Mucosa of descending colon (tissue), 3 donors: Measurements from ENCODE around the gene SLC7A8. TPM values are rescaled to one million over a fixed set of nuclear protein-coding genes. Genes with fewer than 3 reads are reported as not detected.

Source experiments
- ATAC-seq: fragments of 200-7000 bp; cut with Tn5 transposase; one replicate; pipeline ENCODE4 v1.9.1; 2020; ENCODE audit warnings: mild to moderate bottlenecking, moderate library complexity
- DNase-seq, 3 donors: peaks; one replicate each; pipeline ENCODE4 v3.0.0-alpha.2; 2020
- H3K36me3 ChIP-seq: fragments of 200-600 bp; one replicate; pipeline ENCODE4 v1.8.0; 2021; ENCODE audit warnings: low read depth, mild to moderate bottlenecking
- H3K4me1 ChIP-seq: fragments of 200-600 bp; one replicate; pipeline ENCODE4 v1.8.0; 2021; ENCODE audit warnings: low read depth, mild to moderate bottlenecking
- H3K4me3 ChIP-seq: fragments of 200-600 bp; one replicate; pipeline ENCODE4 v1.8.0; 2021; ENCODE audit warnings: mild to moderate bottlenecking
- H3K9me3 ChIP-seq: fragments of 200-600 bp; one replicate; pipeline ENCODE4 v1.8.0; 2021; ENCODE audit warnings: mild to moderate bottlenecking
- intact Hi-C, 2 donors: fragments of 100-400 bp; cut with DNase I in 1 of 2; cut with micrococcal nuclease in 1 of 2; formaldehyde crosslinking; loops; one replicate each; pipeline versions ENCODE4 v1.11.0 to v1.11.1; 2022; cut with DNase I, micrococcal nuclease
- total RNA-seq, 3 donors: library from RNA; stranded (reverse); fragmentation: NEBNext Ultra II Directional in 2 of 3; extraction: Animal tissue kit (Norgen Biotek cat#: 25700) in 2 of 3; gene quantifications; one replicate each; pipeline versions ENCODE4 v1.2.1 to v1.2.4, GENCODE V29; 2021 to 2023
- TF ChIP-seq, protein P1 (sequence below): fragments of 200-600 bp; IDR thresholded peaks from one replicate; pipeline ENCODE4 v1.8.0; 2022; ENCODE audit warnings: antibody characterized with exemption, mild to moderate bottlenecking
- donor health status: DM: no; HTN: no; CAD: no; lungs with moderate emphysema.
- donor health status: DM: no; HTN: no; CAD: no.
- donor health status: DM: no; HTN: yes; CAD: no.

Gene SLC7A8
- total RNA-seq, 3 donors from 2014 or later = 16.0 to 26.4 (median 22.0) TPM

DNA sequence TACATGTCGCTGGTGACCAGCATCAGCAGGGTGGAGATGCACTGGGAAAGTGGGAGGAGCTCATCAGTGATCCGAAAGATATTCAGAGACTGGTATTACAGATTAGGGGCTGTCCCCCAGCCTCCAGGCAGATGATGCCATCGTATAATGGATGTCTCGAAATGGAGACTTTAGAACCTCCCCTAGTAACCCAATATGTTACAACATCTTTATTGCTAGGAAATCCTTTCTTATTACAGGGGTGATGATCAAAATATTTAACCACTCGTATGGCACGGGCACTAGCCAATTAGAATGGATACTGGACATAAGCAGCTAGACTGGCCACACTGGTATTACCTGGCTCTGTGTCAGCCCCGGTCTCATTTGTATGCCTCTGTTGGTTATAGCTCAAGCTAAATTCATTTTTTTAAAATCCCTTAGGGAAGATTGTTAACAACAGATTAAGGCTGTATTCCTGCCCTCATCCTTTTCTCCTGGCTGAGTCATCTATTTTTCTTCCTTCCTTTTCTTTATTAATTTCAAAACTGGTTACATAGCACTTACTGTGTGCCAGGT, 53.6 kb downstream of the SLC7A8 start:
- TF ChIP-seq, protein P1, sequence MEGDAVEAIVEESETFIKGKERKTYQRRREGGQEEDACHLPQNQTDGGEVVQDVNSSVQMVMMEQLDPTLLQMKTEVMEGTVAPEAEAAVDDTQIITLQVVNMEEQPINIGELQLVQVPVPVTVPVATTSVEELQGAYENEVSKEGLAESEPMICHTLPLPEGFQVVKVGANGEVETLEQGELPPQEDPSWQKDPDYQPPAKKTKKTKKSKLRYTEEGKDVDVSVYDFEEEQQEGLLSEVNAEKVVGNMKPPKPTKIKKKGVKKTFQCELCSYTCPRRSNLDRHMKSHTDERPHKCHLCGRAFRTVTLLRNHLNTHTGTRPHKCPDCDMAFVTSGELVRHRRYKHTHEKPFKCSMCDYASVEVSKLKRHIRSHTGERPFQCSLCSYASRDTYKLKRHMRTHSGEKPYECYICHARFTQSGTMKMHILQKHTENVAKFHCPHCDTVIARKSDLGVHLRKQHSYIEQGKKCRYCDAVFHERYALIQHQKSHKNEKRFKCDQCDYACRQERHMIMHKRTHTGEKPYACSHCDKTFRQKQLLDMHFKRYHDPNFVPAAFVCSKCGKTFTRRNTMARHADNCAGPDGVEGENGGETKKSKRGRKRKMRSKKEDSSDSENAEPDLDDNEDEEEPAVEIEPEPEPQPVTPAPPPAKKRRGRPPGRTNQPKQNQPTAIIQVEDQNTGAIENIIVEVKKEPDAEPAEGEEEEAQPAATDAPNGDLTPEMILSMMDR = no peak
- Histone ChIP-seq H3K4me1 (no peaks in the 10 kb centered on the region), H3K9me3 (no peaks in the 10 kb centered on the region), H3K36me3 (no peaks in the 10 kb centered on the region), H3K4me3 (no peak overlapping the region)
- no peak for DNase-seq
- intact Hi-C loops = no loop called here
- no peak for ATAC-seq

DNA sequence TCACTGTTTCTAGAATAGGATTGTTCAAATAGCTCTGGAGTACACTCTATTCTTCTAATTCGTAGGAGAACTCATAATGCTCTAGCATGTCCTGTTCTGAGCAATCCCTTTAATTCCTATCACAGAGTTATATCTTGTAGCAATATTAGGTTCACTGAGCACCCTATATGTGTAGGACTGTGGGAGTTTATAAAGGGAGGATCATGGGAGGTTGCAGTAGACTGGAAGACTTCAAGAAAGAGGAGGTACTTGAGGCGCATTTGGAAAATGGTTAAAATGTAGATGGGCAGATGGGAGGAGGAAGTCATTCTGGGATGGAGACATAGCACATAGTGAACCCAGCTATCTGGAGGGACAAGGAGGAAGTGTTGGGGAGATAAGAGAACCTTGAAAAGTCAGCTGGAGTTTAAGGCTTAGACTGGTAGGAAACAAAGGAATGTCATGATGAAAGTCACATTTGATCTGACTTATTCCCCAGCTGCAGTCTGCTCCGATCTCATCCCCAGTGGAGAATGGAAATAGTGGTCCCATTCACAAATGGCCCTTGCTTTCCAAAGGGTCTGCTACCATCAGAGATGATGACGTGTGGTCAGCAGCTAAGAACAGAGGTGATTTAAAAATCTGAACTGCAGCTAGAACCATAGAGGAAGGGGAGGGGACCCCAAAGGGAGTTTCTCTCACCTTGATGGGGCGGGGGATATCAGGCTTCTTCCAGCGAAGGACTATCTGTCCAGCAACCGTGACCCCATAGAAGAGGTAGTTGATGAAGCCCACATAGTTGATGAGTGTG, 54.3 kb downstream of the SLC7A8 start:
- ATAC-seq (no peak), DNase-seq (no peak)
- intact Hi-C loops = no loop called here
- no peaks in the 10 kb centered on the region for H3K36me3 ChIP-seq
- TF ChIP-seq, protein P1 = no peak
- H3K4me3 ChIP-seq = no peak overlapping the region
- H3K4me1 ChIP-seq = no peaks in the 10 kb centered on the region
- H3K9me3 ChIP-seq = no peaks in the 10 kb centered on the region

DNA sequence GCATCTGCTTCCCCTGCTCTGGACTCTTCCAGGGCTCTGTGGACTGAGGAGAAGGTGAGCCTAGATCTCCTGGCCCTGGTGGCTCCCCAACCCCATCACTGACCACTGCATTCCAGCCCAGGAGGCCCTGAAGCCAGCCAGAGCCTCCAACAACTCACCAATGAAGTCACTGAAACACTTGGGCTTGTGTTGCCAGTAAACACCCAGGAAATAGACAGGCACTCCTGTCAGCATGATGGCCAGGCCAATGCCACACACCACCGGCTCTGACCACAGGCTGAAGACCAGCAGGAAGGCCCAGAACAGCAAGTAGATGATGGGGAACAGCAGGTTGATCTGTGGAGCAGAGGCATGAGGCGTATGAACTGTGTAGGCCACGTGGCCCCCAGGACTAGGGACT, 55.6 kb downstream of the SLC7A8 start:
- H3K4me1 ChIP-seq = no peaks in the 10 kb centered on the region
- TF ChIP-seq, protein P1 = no peak
- no peaks in the 10 kb centered on the region for H3K9me3 ChIP-seq
- DNase-seq (no peak), ATAC-seq (no peak)
- H3K36me3 ChIP-seq = no peaks in the 10 kb centered on the region
- intact Hi-C loops = no loop called here
- H3K4me3 ChIP-seq = no peak overlapping the region

DNA sequence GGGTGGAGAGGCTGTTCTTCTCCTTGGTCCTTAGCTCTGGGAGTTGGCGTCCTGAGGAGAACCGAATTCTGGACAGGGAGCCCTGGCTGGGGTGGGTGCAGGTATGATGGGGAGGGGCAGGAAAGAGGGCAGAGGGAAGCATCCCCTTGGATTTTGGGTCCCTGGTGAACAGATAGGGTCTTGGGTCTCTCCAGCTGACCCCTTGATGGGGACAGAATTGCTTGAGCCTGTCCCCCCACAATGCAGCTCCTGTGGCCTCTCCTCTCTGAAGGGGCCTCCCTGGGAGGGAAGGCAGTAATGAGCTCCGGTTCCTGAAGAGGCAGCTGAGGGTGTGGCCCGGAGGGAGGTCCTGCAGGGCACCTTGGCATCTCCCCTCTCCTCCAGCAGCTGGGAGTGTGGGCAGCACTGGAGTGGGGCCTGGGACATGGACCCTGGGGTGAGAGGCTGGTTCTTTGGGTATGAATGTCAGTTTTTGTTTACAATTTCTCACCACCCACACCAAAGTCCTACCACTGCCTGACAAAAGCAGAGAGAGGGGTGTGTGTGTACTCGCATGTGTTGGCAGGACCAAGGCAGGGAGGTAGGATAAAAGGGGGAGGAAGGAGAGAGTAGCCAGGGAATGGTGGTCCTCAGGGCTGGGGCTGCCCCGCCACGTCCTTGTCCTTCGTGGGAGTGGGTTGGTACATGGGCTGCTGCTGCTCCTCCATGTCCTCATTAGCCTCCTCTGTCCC, 56.7 kb downstream of the SLC7A8 start:
- H3K4me3 ChIP-seq = no peak overlapping the region
- no peak for ATAC-seq

DNA sequence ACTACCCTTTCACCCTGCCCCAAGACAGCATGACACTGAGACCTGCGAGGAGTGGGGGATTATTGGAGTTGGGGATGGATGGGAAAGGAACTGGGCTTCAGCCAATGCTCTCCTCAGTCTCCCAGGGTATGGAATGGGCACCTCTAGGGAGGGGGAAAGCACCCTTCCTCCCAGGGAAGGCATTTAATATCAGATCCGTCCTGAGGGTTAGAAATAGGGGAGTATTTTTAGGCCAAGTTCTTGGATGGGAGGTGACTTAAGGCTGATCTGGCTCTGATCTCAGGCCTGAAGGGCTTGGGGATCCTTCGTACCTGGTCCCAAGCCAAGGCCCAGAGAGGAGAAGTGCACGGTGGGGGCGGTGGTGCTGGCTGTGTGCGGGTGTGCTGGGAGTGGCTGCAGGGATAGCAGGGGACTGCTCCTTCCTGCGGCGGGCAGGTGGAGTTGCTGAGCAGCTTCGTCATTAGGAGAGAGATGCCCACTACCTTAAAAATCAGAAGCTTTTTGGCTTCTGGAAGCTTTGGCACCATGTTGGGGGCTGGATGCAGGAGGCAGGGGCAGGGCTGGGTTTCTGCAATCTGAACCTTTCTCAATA, 57.4 kb downstream of the SLC7A8 start:
- no peak overlapping the region for H3K4me3 ChIP-seq
- intact Hi-C loops = no loop called here

More for the DNA sequence above, 56.7 kb downstream of the SLC7A8 start:
- intact Hi-C loops = no loop called here
- TF ChIP-seq, protein P1 = no peak
- Histone ChIP-seq H3K4me1 (no peaks in the 10 kb centered on the region), H3K9me3 (no peaks in the 10 kb centered on the region), H3K36me3 (no peaks in the 10 kb centered on the region)
- no peak for DNase-seq

More for the DNA sequence above, 57.4 kb downstream of the SLC7A8 start:
- no peaks in the 10 kb centered on the region for H3K4me1 ChIP-seq
- TF ChIP-seq, protein P1 = no peak
- H3K36me3 ChIP-seq = no peaks in the 10 kb centered on the region
- no peak for DNase-seq
- no peaks in the 10 kb centered on the region for H3K9me3 ChIP-seq
- ATAC-seq = no peak
